HepG2 (cell line): Measurements from ENCODE around the gene COPS7A. TPM values are rescaled to one million over a fixed set of nuclear protein-coding genes. Genes with fewer than 3 reads are reported as not detected.
A peak's percentile ranks its signal among the peaks of the same experiment; 100 is the strongest.

Source experiments
- ISX ChIP-seq: sonication (generic); formaldehyde crosslinking; conservative IDR thresholded peaks from 2 replicates; pipeline ENCODE4 v1.5.0; 2020; ENCODE audit warnings: missing genetic modification reagents
- NKX3-1 ChIP-seq: sonication (generic); formaldehyde crosslinking; IDR thresholded peaks from 2 replicates; pipeline ENCODE4 v1.5.0; 2020; ENCODE audit warnings: missing genetic modification reagents
- PHF8 ChIP-seq: sonication (generic); formaldehyde crosslinking; IDR thresholded peaks from 2 replicates; pipeline ENCODE4 v1.5.0; 2020; ENCODE audit warnings: missing genetic modification reagents
- REL ChIP-seq: sonication (generic); formaldehyde crosslinking; conservative IDR thresholded peaks from 2 replicates; pipeline ENCODE4 v1.8.0; 2022; ENCODE audit warnings: mild to moderate bottlenecking, missing genetic modification reagents, moderate library complexity
- RERE ChIP-seq: IDR thresholded peaks from 2 replicates; pipeline ENCODE4 v1.6.1; 2016; ENCODE audit warnings: low read depth, missing genetic modification reagents, missing compliant biosample characterization
- SAP130 ChIP-seq: IDR thresholded peaks from 2 replicates; pipeline ENCODE4 v1.6.1; 2016; ENCODE audit warnings: low read depth
- TAF1 ChIP-seq: sonication (generic); formaldehyde crosslinking; IDR thresholded peaks from 2 replicates; pipeline ENCODE4 v1.4.0; 2020; ENCODE audit warnings: missing genetic modification reagents
- THYN1 ChIP-seq: sonication (generic); formaldehyde crosslinking; IDR thresholded peaks from 2 replicates; pipeline ENCODE4 v1.8.1; 2023; ENCODE audit warnings: low read depth, mild to moderate bottlenecking, moderate library complexity, missing genetic modification reagents, borderline replicate concordance
- ZBTB1 ChIP-seq: sonication (generic); formaldehyde crosslinking; IDR thresholded peaks from 2 replicates; pipeline ENCODE4 v1.4.0; 2020; ENCODE audit warnings: missing genetic modification reagents, borderline replicate concordance
- ZMYM3 ChIP-seq: sonication (generic); formaldehyde crosslinking; IDR thresholded peaks from 2 replicates; pipeline ENCODE4 v1.5.1; 2020; ENCODE audit warnings: mild to moderate bottlenecking, missing genetic modification reagents
- ZNF101 ChIP-seq: sonication (generic); formaldehyde crosslinking; IDR thresholded peaks from 2 replicates; pipeline ENCODE4 v1.4.0; 2020; ENCODE audit warnings: mild to moderate bottlenecking, low read depth, missing genetic modification reagents, borderline replicate concordance
- ZNF335 ChIP-seq: sonication (generic); formaldehyde crosslinking; IDR thresholded peaks from 2 replicates; pipeline ENCODE4 v1.4.0; 2020; ENCODE audit warnings: missing genetic modification reagents
- ZNF550 ChIP-seq: sonication (generic); formaldehyde crosslinking; IDR thresholded peaks from 2 replicates; pipeline ENCODE4 v1.4.0; 2020; ENCODE audit warnings: mild to moderate bottlenecking, missing genetic modification reagents, borderline replicate concordance
- ZNF557 ChIP-seq: sonication (generic); formaldehyde crosslinking; IDR thresholded peaks from 2 replicates; pipeline ENCODE4 v1.4.0; 2020; ENCODE audit warnings: missing genetic modification reagents
- ZNF558 ChIP-seq: sonication (generic); formaldehyde crosslinking; IDR thresholded peaks from 2 replicates; pipeline ENCODE4 v1.9.0; 2022; ENCODE audit warnings: mild to moderate bottlenecking, missing genetic modification reagents, borderline replicate concordance
- ZNF703 ChIP-seq: sonication (generic); formaldehyde crosslinking; IDR thresholded peaks from 2 replicates; pipeline ENCODE4 v1.5.1; 2020; ENCODE audit warnings: missing genetic modification reagents, mild to moderate bottlenecking, moderate library complexity, borderline replicate concordance
- ZNF709 ChIP-seq: sonication (generic); formaldehyde crosslinking; IDR thresholded peaks from 2 replicates; pipeline ENCODE4 v1.5.0; 2020; ENCODE audit warnings: mild to moderate bottlenecking, missing genetic modification reagents
- polyA plus RNA-seq, 8 experiments: library from polyadenylated mRNA; depleted of rRNA in 3 of 8; stranded (reverse) in 7 of 8; unstranded in 1 of 8; fragments of >200 nt; fragmentation: Illumina TruSeq in 4 of 8; extraction: Trizol in 4 of 8; gene quantifications; 2 replicates each; pipeline versions ENCODE4 v1.2.1 to v1.2.3, GENCODE V29; 2011 to 2016; ENCODE audit warnings: low read depth in 4 of 8, missing spikeins in 1 of 8, mixed read lengths in 1 of 8; ENCODE audit not compliant: insufficient read depth in 1 of 8
- total RNA-seq, 5 experiments: library from RNA; depleted of rRNA; stranded (reverse); fragments of >200 nt; fragmentation: Illumina TruSeq; extraction: Trizol; gene quantifications; 2 replicates each; pipeline ENCODE4 v1.2.3, GENCODE V29; 2016; ENCODE audit warnings: low read depth in 1 of 5
- TF ChIP-seq, protein P1 (sequence below): sonication (generic); formaldehyde crosslinking; IDR thresholded peaks from 2 replicates; pipeline ENCODE4 v1.9.0; 2021; ENCODE audit warnings: missing genetic modification reagents, borderline replicate concordance
- TF ChIP-seq, protein P2 (sequence below): IDR thresholded peaks from 2 replicates; pipeline ENCODE4 v1.6.1; 2016; ENCODE audit warnings: missing compliant biosample characterization, missing genetic modification reagents, borderline replicate concordance

Gene COPS7A
- total and polyA plus RNA-seq, 2 of the 13 experiments (the other 11 are each of a cell fraction or from before 2014, with no cell fraction given): 40.0 to 73.6 TPM

DNA sequence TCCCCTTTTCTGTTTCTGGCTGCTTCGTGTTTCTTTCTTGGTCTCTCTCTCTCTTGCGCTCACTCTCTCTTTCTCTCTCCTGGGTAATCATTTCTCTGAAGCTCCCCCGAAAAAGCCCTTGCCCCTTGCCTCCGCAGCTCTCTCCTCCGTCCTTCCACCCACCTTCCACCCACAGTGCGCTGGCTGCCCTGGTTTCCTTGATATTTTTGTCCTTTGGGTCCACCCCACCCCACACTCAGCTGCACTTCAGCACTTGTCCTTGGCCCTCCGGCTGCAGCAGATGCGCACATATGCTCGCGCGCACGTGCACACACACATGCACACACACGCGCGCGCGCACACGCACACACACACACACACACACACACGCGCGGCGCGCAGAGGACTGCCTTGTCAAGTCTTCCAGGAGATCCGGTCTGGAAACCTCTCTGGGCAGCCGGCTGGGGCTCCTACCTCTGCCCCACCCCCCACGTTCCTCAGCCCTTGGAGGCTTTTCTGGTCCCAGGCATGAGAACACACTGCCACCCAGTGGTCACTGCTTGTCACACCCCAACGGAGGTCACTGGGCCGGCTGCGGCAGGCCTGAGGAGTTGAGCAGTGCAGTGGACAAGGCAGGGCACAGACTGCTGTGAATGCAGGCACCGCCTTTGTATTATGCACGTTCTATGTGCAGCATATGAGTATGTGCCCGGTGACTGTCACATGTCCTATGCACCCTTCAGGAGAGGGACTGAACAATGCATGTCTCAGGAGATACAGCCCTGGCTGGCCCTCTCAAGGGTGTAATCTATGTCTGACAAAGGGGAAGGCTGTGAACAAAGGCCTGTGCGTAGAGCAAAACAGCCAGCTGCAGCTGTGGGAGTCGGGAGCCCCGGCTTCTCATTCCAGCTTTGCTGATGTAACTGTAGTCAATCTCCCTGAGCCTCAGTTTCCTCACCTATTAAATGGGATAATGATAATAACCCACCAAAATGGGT is 55.0 kb downstream of the COPS7A start (continued):
- TF ChIP-seq ZNF101 (CRISPR knock-in tag) (no peak), ZMYM3 (CRISPR knock-in tag) (peak; percentile 56; the same call in 1 of the 2 replicates), ZNF550 (CRISPR knock-in tag) (no peak), ISX (CRISPR knock-in tag) (no peak), REL (CRISPR knock-in tag) (no peak), ZNF558 (CRISPR knock-in tag) (no peak), SAP130 (peak; percentile 80), PHF8 (peak; percentile 46; the same call in 1 of the 2 replicates), THYN1 (CRISPR knock-in tag) (no peak), ZNF703 (CRISPR knock-in tag) (no peak), RERE (no peak), TAF1 (CRISPR knock-in tag) (no peak), ZNF709 (CRISPR knock-in tag) (peak; percentile 66; the same call in 1 of the 2 replicates), ZNF335 (no peak), ZBTB1 (no peak), ZNF557 (CRISPR knock-in tag) (no peak), NKX3-1 (CRISPR knock-in tag) (no peak)
- TF ChIP-seq, protein P1, sequence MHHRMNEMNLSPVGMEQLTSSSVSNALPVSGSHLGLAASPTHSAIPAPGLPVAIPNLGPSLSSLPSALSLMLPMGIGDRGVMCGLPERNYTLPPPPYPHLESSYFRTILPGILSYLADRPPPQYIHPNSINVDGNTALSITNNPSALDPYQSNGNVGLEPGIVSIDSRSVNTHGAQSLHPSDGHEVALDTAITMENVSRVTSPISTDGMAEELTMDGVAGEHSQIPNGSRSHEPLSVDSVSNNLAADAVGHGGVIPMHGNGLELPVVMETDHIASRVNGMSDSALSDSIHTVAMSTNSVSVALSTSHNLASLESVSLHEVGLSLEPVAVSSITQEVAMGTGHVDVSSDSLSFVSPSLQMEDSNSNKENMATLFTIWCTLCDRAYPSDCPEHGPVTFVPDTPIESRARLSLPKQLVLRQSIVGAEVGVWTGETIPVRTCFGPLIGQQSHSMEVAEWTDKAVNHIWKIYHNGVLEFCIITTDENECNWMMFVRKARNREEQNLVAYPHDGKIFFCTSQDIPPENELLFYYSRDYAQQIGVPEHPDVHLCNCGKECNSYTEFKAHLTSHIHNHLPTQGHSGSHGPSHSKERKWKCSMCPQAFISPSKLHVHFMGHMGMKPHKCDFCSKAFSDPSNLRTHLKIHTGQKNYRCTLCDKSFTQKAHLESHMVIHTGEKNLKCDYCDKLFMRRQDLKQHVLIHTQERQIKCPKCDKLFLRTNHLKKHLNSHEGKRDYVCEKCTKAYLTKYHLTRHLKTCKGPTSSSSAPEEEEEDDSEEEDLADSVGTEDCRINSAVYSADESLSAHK (CRISPR knock-in tag): no peak
- TF ChIP-seq, protein P2, sequence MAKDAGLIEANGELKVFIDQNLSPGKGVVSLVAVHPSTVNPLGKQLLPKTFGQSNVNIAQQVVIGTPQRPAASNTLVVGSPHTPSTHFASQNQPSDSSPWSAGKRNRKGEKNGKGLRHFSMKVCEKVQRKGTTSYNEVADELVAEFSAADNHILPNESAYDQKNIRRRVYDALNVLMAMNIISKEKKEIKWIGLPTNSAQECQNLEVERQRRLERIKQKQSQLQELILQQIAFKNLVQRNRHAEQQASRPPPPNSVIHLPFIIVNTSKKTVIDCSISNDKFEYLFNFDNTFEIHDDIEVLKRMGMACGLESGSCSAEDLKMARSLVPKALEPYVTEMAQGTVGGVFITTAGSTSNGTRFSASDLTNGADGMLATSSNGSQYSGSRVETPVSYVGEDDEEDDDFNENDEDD (CRISPR knock-in tag): peak; percentile 54; the same call in 1 of the 2 replicates
